ENCODE data around the gene KRTAP2-2.
"Not testable (repeated sequence)": the region's sequence is repeated elsewhere in the genome, so short reads cannot be mapped to it uniquely, and the experiment has no call there.

Gene KRTAP2-2

GRCh38 chr17:41065829-41066624 is 11.0 kb upstream of the KRTAP2-2 start, which contains the start of gene KRTAP2-4:
Gene KRTAP2-4 (minus strand): TSS chr17:41065879. CDS start chr17:41065845, 34 bp downstream.
- H3K4me3 ChIP-seq (ENCODE audit: low read length) = no peak within 1 kb of the TSS
- DNase-seq (ENCODE audit: low read depth, low spot score) = no peak

DNA sequence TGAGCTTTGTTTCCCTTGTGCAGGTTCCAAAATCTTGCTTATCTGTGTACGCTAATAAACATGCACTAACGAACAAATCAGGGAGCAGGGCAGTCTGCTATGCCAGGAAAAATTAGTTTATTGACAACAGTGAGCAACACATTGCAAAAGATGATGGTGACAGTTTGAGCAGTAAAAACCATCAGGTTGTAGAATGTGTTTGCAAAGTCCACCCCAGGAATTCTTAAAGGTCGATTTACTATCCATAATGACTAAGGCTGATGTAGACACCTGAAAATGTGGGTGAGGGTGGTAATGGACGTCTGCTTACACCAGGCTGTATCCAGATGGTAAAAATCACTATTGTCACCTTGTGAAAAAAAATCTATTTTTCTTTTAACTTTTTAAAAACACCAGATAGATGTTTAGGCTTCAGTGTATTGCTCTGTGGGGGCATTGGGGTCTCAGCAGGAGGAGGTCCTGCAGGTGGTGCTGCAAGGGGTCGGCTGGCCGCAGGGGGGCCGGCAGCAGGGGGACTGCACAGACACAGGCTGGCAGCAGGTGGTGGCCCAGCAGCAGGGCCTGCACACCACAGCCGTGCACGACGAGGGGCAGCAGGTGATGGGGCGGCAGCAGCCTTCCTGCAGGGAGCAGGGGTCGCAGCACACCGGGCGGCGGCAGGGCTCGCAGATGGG is 10.1 kb upstream of the KRTAP2-2 start:
- not testable (repeated sequence) for H3K4me3 ChIP-seq (ENCODE audit: low read length); DNase-seq (ENCODE audit: low read depth, low spot score)

DNA sequence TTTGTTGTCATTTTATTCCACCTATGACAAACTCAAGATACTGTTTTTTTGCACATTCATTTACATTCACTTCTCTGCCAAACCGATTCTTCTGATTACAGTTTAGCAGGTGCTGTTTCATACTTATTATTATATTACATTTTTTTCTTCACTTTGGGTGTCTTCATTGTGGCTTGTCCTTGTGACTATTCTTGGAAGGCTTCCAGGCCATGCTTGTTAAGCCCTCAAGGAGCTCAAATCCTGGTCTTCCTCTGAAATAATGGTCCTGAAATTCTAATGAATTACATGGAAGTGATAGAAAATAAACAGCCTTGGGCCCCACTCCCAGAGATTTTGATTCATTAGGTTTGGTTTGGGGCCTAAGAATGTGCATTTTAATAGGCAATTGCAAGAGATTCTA is 9.3 kb upstream of the KRTAP2-2 start:
- no peak for DNase-seq (ENCODE audit: low read depth, low spot score)
- H3K4me3 ChIP-seq (ENCODE audit: low read length) = no peak overlapping the region

GRCh38 chr17:41063449-41063848 is 8.4 kb upstream of the KRTAP2-2 start:
- DNase-seq (ENCODE audit: low read depth, low spot score) = no peak
- no peak overlapping the region for H3K4me3 ChIP-seq (ENCODE audit: low read length)

GRCh38 chr17:41061964-41062363 is 6.9 kb upstream of the KRTAP2-2 start:
- no peak for DNase-seq (ENCODE audit: low read depth, low spot score)
- H3K4me3 ChIP-seq (ENCODE audit: low read length) = no peak overlapping the region

GRCh38 chr17:41060052-41060604 is 5.1 kb upstream of the KRTAP2-2 start, which contains the start of gene KRTAP2-3:
Gene KRTAP2-3 (minus strand): TSS chr17:41060114. CDS start chr17:41060050, 64 bp downstream.
- no peak within 1 kb of the TSS for H3K4me3 ChIP-seq (ENCODE audit: low read length)
- DNase-seq (ENCODE audit: low read depth, low spot score) = no peak

GRCh38 chr17:41059276-41060051 is 4.4 kb upstream of the KRTAP2-2 start:
- DNase-seq (ENCODE audit: low read depth, low spot score); H3K4me3 ChIP-seq (ENCODE audit: low read length): not testable (repeated sequence)

DNA sequence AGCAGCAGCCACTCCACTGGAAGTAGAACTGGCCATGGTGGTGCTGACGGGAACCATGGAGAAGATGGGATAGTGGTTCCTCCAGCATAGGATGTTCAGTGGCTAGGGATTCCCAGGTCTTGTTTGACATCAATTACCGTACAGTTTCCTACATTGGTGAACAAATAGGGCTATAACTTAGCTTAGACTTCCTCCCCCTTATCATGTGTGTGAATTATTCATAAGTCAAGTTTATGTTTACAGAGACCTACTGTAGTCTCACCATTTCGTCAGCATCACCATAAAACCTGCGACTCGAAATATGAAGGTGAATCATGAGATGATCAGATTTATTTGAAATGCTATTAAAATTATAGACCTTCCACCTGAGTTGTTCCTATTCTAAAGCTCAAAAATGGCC is 3.7 kb upstream of the KRTAP2-2 start:
- DNase-seq (ENCODE audit: low read depth, low spot score) = no peak
- no peak overlapping the region for H3K4me3 ChIP-seq (ENCODE audit: low read length)

DNA sequence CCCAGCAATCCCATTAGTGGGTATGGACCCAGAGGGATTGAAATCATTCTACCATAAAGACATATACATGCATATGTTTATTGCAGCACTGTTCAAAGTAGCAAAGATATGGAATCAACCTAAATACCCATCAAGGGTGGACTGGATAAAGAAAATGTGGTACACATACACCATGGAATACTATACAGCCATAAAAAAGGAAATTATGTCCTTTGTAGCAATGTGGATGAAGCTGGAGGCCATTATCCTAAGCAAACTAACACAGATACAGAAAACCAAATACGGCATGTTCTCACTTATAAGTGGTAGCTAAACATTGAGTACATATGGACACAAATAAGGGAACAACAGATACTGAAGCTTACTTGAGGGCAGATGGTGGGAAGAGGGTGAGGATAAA is 2.5 kb upstream of the KRTAP2-2 start:
- no peak for DNase-seq (ENCODE audit: low read depth, low spot score)
- no peak overlapping the region for H3K4me3 ChIP-seq (ENCODE audit: low read length)

GRCh38 chr17:41054556-41054955 is 474 bp downstream of the KRTAP2-2 start:
- not testable (repeated sequence) for DNase-seq (ENCODE audit: low read depth, low spot score); H3K4me3 ChIP-seq (ENCODE audit: low read length)

- no peak overlapping the region for H3K4me3 ChIP-seq (ENCODE audit: low read length)
- DNase-seq (ENCODE audit: low read depth, low spot score) = no peak
Measured at GRCh38 chr17:41054025-41054424, 1.0 kb downstream of the KRTAP2-2 start.

GRCh38 chr17:41052566-41052965 is 2.5 kb downstream of the KRTAP2-2 start:
- no peak overlapping the region for H3K4me3 ChIP-seq (ENCODE audit: low read length)
- no peak for DNase-seq (ENCODE audit: low read depth, low spot score)

GRCh38 chr17:41049110-41049509 is 5.9 kb downstream of the KRTAP2-2 start:
- no peak for DNase-seq (ENCODE audit: low read depth, low spot score)
- no peak overlapping the region for H3K4me3 ChIP-seq (ENCODE audit: low read length)

DNA sequence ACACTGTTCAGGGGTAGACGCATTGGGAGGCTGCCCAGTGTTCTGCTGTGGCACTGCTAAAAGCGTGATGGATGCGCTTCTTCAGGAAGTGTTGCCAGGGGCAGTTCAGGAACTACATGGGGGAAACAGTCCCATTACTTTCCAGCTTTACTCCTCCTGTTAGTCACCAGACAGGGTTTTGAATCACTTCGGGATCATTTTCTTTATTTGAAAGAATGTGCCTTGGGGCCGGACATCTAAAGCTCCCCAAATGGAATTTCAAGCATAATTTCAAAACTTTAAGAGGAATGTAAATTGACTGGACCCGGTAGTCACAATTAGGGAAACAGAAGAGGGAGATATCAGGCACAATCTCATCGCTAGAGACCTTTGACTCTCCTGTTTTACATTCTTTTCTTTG is 6.6 kb downstream of the KRTAP2-2 start:
- no peak overlapping the region for H3K4me3 ChIP-seq (ENCODE audit: low read length)
- DNase-seq (ENCODE audit: low read depth, low spot score) = no peak

- not testable (repeated sequence) for DNase-seq (ENCODE audit: low read depth, low spot score)
Measured at GRCh38 chr17:41046735-41047465, 8.1 kb downstream of the KRTAP2-2 start, which contains the start of gene KRTAP2-1. Gene KRTAP2-1 (minus strand): TSS chr17:41047316. CDS start chr17:41047267, 49 bp downstream.

DNA sequence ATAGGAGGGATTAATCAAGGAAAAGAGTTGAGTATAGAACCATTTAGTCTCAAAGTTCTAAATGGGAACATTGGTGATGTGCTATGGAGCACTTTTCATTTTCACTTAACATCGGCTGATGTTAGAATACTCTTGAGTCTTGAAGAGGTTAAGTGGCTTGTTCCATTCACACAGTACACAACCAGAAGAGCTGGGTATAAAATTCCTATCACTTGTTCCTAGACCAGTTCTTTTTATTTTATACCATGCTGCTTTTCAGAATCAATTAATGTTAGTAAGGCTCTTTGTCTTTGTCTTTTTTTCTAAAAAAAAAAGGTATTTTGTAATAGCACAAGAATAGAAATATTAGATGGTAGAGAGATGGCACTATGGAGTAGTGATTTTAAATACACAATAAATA is 12.1 kb downstream of the KRTAP2-2 start:
- no peak overlapping the region for H3K4me3 ChIP-seq (ENCODE audit: low read length)
- no peak for DNase-seq (ENCODE audit: low read depth, low spot score)

More at GRCh38 chr17:41046735-41047465, 8.1 kb downstream of the KRTAP2-2 start, which contains the start of gene KRTAP2-1:
- not testable (repeated sequence) for H3K4me3 ChIP-seq (ENCODE audit: low read length)

GRCh38 chr17:41040783-41041571 is 14.1 kb downstream of the KRTAP2-2 start, which contains the start of gene KRTAP1-1:
Gene KRTAP1-1 (minus strand): TSS chr17:41041450. CDS start chr17:41041397, 53 bp downstream.
- not testable (repeated sequence) for DNase-seq (ENCODE audit: low read depth, low spot score); H3K4me3 ChIP-seq (ENCODE audit: low read length)
